ENCODE data around the gene SLC7A14.
A peak's percentile ranks its signal among the peaks of the same experiment; 100 is the strongest.

SLC7A14 gene

GRCh38 chr3:170506556-170506955 is 79.3 kb downstream of the SLC7A14 start:
- TF ChIP-seq, protein P1, sequence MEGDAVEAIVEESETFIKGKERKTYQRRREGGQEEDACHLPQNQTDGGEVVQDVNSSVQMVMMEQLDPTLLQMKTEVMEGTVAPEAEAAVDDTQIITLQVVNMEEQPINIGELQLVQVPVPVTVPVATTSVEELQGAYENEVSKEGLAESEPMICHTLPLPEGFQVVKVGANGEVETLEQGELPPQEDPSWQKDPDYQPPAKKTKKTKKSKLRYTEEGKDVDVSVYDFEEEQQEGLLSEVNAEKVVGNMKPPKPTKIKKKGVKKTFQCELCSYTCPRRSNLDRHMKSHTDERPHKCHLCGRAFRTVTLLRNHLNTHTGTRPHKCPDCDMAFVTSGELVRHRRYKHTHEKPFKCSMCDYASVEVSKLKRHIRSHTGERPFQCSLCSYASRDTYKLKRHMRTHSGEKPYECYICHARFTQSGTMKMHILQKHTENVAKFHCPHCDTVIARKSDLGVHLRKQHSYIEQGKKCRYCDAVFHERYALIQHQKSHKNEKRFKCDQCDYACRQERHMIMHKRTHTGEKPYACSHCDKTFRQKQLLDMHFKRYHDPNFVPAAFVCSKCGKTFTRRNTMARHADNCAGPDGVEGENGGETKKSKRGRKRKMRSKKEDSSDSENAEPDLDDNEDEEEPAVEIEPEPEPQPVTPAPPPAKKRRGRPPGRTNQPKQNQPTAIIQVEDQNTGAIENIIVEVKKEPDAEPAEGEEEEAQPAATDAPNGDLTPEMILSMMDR (IDR thresholded peaks at IDR 0.05) = no peak

DNA sequence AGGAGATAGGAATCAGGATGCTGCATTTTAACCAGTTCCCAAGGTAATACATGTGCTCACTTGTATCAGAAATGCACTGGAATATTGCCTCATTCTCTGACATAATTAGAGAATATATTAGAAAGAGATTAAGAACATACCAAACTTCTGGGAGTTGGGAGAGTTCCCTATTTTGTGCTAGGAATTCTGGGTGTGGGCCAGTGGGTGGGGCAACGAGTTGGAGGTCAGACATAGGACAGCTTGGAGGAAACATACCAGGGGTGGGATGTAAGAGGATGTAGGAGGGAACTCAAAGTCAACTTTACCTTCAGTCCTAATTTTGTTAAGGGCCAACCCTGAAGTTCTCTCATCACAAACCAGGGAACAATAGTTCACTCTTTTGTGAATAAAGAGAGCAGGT is 83.6 kb downstream of the SLC7A14 start:
- TF ChIP-seq, protein P1 (IDR thresholded peaks at IDR 0.05) = no peak

- TF ChIP-seq, protein P1 (IDR thresholded peaks at IDR 0.05) = no peak
These were observed 84.9 kb downstream of the SLC7A14 start for GRCh38 chr3:170500995-170501394.

- TF ChIP-seq, protein P1 (IDR thresholded peaks at IDR 0.05) = no peak
These were observed 85.4 kb downstream of the SLC7A14 start for GRCh38 chr3:170500462-170500861.

GRCh38 chr3:170499562-170500156 is 86.2 kb downstream of the SLC7A14 start:
- TF ChIP-seq, protein P1 (IDR thresholded peaks at IDR 0.05) = peak; percentile 80

DNA sequence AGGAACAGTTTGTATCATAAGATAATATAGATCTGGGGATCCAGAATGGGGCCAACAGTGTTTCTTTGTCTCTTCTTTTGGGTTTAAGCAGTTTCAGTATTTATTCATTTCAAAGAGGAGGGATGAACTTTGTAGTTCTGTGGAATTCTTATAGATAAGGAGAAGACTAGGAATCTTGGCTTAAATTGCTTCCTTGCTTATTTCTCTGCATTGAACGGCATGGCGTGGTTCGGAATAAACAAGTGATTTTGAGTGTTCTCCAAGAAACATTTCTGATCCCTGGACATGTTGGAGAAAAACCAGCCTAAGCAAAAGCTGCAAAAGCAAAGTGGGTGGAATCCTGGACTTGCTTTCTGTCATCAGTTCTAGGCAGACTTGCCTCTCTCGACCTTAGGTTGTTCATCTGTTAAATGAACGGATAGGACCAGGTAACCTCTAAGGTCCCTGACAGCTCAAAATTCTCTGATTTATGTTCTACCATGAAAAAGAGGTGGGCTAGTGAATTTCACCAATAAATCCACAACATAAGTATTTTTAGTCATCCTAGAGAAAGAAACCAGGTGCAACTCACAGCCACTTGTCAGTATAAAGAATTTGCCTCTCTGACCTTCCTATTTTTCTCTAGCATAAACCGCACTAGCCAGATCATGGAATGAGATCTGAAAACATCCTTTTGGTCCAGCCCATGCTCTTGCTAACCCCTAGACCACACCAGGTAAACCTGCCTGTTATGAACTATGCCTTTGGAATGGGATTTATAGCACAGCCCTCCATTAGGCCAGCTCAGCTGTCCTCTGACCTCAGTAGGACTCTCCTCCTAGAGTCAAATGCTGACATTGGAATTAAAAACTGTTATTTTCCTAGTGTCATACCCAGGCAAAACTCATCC is 88.4 kb downstream of the SLC7A14 start:
- TF ChIP-seq, protein P1 (IDR thresholded peaks at IDR 0.05) = no peak

DNA sequence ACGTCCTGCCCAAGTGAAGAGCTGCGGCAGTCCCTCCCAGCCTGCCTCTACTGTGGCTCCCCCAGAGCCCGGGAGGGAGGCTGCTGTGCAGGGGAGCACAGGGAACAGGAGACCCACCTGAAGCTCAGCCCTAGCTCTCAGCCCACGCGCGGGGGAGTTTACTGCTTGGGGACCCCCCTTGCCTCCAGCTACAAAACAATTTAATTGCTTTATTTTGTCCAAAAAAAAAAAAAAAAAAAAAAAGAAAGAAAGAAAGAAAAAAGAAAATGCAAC is 89.1 kb downstream of the SLC7A14 start:
- TF ChIP-seq, protein P1 (IDR thresholded peaks at IDR 0.05) = no peak

Data from LNCAP (cell line).